ENCODE measurements around the gene UBXN1. TPM values are rescaled to one million over a fixed set of nuclear protein-coding genes. Genes with fewer than 3 reads are reported as not detected.
A peak's percentile ranks its signal among the peaks of the same experiment; 100 is the strongest.

Gene UBXN1
- total RNA-seq (186 and 193 TPM in 2 replicates), polyA plus RNA-seq (180 and 289 TPM in 2 replicates), polyA minus RNA-seq (177 and 191 TPM in 2 replicates)
- total RNA-seq (2013) = 202 TPM

- POLR2A ChIA-PET = interaction anchor here (0.6 to 3.2 kb wide), 11 partner anchors 8 to 1354 kb away, joined by 3 to 16 read pairs (median 5); partner anchors contain the start of genes C11orf98, CSKMT, EML3 and HNRNPUL2
- H2AFZ ChIP-seq (ENCODE audit: insufficient read depth, low read depth, low read length, poor library complexity, severe bottlenecking) = peak within 1 kb of the TSS; percentile 96
- H3K9me3 Mint-ChIP-seq (ENCODE audit: insufficient read depth) = no peaks in the 10 kb centered on the region
- H3K9ac ChIP-seq (ENCODE audit: low read length) = peak within 1 kb of the TSS; percentile 99
- H3K4me3 Mint-ChIP-seq = peak within 1 kb of the TSS; percentile 88
- H3K36me3 ChIP-seq (replicated peaks in 1 of 2; ENCODE audit: control extremely low read depth in 1 of 2, control insufficient read depth in 1 of 2, extremely low read depth in 1 of 2, insufficient read depth in 2 of 2, low read length in 1 of 2) = peaks cover 1 to 20% of the 10 kb centered on the region in 2 experiments
- H3K4me2 ChIP-seq (replicated peaks; ENCODE audit: low read depth, low read length, poor library complexity, severe bottlenecking) = peak within 1 kb of the TSS; percentile 90
- CTCF ChIA-PET = interaction anchor here (0.6 to 3.0 kb wide), 7 partner anchors 11 to 778 kb away, joined by 3 to 32 read pairs (median 3); partner anchors contain the start of genes C11orf98, CSKMT and POLR2G
- H3K4me1 Mint-ChIP-seq = peaks cover 34% of the 10 kb centered on the region
- H3K27ac ChIP-seq (ENCODE audit: low read length in 2 of 2) = peak within 1 kb of the TSS; percentile 83 to 99
- WGBS (ENCODE audit: insufficient coverage) = 8% methylated on average over 48 of the region's 55 CpGs
- H3K27me3 ChIP-seq (replicated peaks in 1 of 4; ENCODE audit: control extremely low read depth in 1 of 4, control insufficient read depth in 3 of 4, insufficient read depth in 4 of 4, low read length in 3 of 4) = no peaks in the 10 kb centered on the region
- no peaks in the 10 kb centered on the region for H3K27me3 Mint-ChIP-seq
- H3K27ac Mint-ChIP-seq = peak within 1 kb of the TSS; percentile 93
- TF ChIP-seq CTCF (IDR thresholded peaks at IDR 0.05) = no peak
- no peak for TF ChIP-seq EZH2 (IDR thresholded peaks at IDR 0.05; ENCODE audit: borderline replicate concordance, insufficient read depth, low read depth, low read length, poor library complexity, severe bottlenecking)
- H3K9me3 ChIP-seq (ENCODE audit: control extremely low read depth in 1 of 3, control insufficient read depth in 2 of 3, insufficient read depth in 1 of 3, low read length in 2 of 3) = no peaks in the 10 kb centered on the region
- DNase-seq (peak; percentile 92), ATAC-seq (ENCODE audit: low read depth) (peak; percentile 77)
- peaks cover 9 to 20% of the 10 kb centered on the region in 2 donors for H3K4me1 ChIP-seq (ENCODE audit: control insufficient read depth in 2 of 2, insufficient read depth in 2 of 2, low read length in 2 of 2)
- H3K79me2 ChIP-seq (ENCODE audit: control insufficient read depth, insufficient read depth, low read length) = peaks cover 35% of the 10 kb centered on the region
- intact Hi-C loops (cut with micrococcal nuclease) = loop anchor here (1.0 to 2.0 kb wide), 6 partner anchors 8 to 48 kb away; partner anchors contain the start of genes C11orf98, CSKMT, HNRNPUL2 and INTS5
- H3K4me3 ChIP-seq (ENCODE audit: control extremely low read depth in 1 of 5, extremely low read depth in 1 of 5, insufficient read depth in 1 of 5, low read depth in 2 of 5, low read length in 4 of 5) = peak within 1 kb of the TSS; percentile 71 to 99 (median 98)
- no peaks in the 10 kb centered on the region for H4K20me1 ChIP-seq (ENCODE audit: control insufficient read depth, insufficient read depth, low read length, poor library complexity, severe bottlenecking)
These were observed at the start of gene UBXN1 for GRCh38 chr11:62678770-62679696. Gene UBXN1 (minus strand): TSS chr11:62679073. CDS start chr11:62678923, 150 bp downstream.

Measured in B cell (primary cell).